ENCODE results near the gene LSM5. TPM values are rescaled to one million over a fixed set of nuclear protein-coding genes. Genes with fewer than 3 reads are reported as not detected.

Gene LSM5
- 10 to 100 TPM in 1 of 2 donors, 1 to 10 TPM in 1; 8.2 to 27.2 TPM for total RNA-seq

DNA sequence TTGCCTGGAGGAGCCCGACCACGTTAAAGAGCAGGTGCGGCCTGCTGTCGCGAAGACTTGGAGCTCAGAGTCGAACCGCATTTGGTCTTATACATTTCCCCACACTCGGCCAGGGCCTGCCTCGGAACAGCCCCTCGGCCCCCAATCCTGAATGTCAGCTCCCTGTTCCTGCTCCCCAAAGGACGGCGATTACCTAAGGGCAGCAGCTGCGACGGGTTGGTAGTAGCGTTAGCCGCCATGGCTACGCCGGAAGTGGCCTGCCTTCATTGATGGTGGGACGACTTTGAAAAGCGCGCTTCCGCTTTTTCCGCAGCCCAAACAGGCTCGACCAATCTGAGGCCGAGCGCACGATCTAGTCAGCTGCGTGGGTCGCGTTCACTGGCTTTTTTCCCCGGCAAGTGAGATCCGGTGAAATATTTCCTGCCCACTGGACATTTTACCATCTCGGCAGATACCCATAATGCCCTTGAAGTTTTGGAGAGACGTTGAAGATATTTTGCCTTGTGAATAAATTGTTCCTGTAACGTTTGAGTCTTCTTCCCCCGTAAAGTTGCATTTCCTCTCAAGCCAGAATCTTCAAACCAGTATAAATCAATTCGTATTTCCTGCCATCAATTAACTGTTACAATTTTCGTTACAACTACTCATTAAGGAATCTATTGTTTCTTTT is at the start of gene LSM5:
Gene LSM5 (minus strand): TSS at position 254 of the 670 bp plus-strand sequence. CDS start 15 bp downstream, at position 239.
- Histone ChIP-seq H3K4me1 (peaks cover 29% of the 10 kb centered on the region), H3K36me3 (replicated peaks in 1 of 2; ENCODE audit: insufficient read depth in 1 of 2, low read depth in 2 of 2) (peaks cover 0 to 5% of the 10 kb centered on the region in 2 donors), H3K27ac (peak within 1 kb of the TSS; percentile 77 to 89 (median 82)), H3K9me3 (no peaks in the 10 kb centered on the region), H3K4me3 (peak within 1 kb of the TSS; percentile 73 to 89), H3K27me3 (no peaks in the 10 kb centered on the region)
- TF ChIP-seq, protein P1, sequence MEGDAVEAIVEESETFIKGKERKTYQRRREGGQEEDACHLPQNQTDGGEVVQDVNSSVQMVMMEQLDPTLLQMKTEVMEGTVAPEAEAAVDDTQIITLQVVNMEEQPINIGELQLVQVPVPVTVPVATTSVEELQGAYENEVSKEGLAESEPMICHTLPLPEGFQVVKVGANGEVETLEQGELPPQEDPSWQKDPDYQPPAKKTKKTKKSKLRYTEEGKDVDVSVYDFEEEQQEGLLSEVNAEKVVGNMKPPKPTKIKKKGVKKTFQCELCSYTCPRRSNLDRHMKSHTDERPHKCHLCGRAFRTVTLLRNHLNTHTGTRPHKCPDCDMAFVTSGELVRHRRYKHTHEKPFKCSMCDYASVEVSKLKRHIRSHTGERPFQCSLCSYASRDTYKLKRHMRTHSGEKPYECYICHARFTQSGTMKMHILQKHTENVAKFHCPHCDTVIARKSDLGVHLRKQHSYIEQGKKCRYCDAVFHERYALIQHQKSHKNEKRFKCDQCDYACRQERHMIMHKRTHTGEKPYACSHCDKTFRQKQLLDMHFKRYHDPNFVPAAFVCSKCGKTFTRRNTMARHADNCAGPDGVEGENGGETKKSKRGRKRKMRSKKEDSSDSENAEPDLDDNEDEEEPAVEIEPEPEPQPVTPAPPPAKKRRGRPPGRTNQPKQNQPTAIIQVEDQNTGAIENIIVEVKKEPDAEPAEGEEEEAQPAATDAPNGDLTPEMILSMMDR (IDR thresholded peaks at IDR 0.05), result no peak
- peak; percentile 11 to 80 (median 66) for TF ChIP-seq POLR2A (IDR thresholded peaks at IDR 0.05)
- ATAC-seq (peak; percentile 85), DNase-seq (peak; percentile 87 to 93 (median 92))
- intact Hi-C loops (cut with DNase I), result no loop called here
- 0% methylated on average over 17 to 38 of the region's 38 CpGs for WGBS, 2 donors

DNA sequence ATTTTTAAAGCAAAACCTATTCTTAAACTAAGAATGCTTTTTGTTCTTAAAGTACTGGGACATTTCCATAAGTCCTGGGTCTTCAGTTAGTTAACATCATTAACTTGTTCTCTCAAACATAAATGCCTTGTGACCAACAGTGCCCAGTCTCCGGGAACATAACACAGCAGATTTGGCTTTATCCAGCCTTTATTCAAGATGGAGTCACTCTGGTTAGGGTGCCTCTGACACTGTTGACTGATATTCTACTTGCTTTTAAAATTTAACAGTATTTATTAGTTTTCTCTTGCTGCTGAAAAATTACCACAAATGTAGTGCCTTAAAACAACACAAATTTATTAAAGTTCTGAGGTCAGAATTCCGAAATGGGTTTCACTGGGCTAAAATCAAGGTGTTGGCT is 49.2 kb upstream of the LSM5 start:
- TF ChIP-seq POLR2A (IDR thresholded peaks at IDR 0.05), result no peak
- TF ChIP-seq, protein P1 (IDR thresholded peaks at IDR 0.05), result no peak
- intact Hi-C loops (cut with DNase I), result no loop called here
- no peaks in the 10 kb centered on the region for H3K9me3 ChIP-seq
- WGBS, 2 donors, result 92 to 93% methylated on average over 2 of the region's 2 CpGs
- H3K4me3 ChIP-seq, result no peak overlapping the region
- H3K4me1 ChIP-seq, result peaks cover 7% of the 10 kb centered on the region
- ATAC-seq, result no peak
- no peaks in the 10 kb centered on the region for H3K27me3 ChIP-seq
- no peak for DNase-seq
- H3K27ac ChIP-seq, result no peak overlapping the region
- peaks cover 0 to 2% of the 10 kb centered on the region in 2 donors for H3K36me3 ChIP-seq (replicated peaks in 1 of 2; ENCODE audit: insufficient read depth in 1 of 2, low read depth in 2 of 2)

DNA sequence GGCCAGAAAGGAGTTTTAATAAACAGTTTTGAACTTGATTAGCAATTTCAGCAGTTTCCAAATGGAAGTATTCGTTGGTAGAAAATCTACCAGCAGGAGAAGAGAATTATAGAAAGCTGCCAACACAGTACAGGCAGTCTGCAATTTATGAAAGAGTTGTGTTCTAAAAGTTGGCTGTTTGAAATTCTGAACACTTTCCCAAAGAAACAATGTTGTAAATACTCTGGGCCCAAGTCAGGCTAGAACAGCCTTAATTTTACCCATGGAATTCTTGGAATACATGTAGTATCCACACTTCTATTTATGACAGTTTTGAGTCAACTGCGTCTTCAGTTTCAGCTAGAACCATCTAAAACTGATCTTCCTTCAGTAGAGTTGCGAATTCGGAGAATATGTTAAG is 47.6 kb upstream of the LSM5 start:
- no peaks in the 10 kb centered on the region for H3K27me3 ChIP-seq
- no peak overlapping the region for H3K4me3 ChIP-seq
- WGBS, 2 donors, result 94% methylated on average over 4 of the region's 4 CpGs
- ATAC-seq (no peak), DNase-seq (no peak)
- intact Hi-C loops (cut with DNase I), result no loop called here
- TF ChIP-seq POLR2A (IDR thresholded peaks at IDR 0.05), result no peak
- TF ChIP-seq, protein P1 (IDR thresholded peaks at IDR 0.05), result no peak
- H3K27ac ChIP-seq, result no peak overlapping the region
- no peaks in the 10 kb centered on the region for H3K36me3 ChIP-seq (replicated peaks in 1 of 2; ENCODE audit: insufficient read depth in 1 of 2, low read depth in 2 of 2)
- no peaks in the 10 kb centered on the region for H3K9me3 ChIP-seq
- peaks cover 16% of the 10 kb centered on the region for H3K4me1 ChIP-seq

DNA sequence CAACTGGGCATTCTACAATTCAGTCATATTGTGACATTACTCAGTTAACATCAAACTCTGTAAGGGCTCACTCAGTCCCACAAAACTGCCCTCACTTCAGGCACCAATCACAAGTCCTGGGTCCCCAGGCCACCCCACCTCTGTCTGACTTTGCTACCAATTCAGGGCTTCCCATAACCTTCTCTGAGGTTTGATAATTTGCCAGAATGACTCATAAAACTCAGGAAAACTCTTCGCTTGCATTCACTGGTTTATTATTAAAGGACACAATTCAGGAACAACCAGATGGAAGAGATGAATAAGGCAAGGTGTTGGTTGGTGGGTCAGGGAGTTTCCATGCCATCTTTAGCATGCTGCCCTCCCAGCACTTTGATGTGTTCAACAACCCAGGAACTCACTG is 46.4 kb upstream of the LSM5 start:
- DNase-seq (no peak), ATAC-seq (no peak)
- H3K27ac ChIP-seq, result no peak overlapping the region
- intact Hi-C loops (cut with DNase I), result no loop called here
- no peak overlapping the region for H3K4me3 ChIP-seq
- TF ChIP-seq, protein P1 (IDR thresholded peaks at IDR 0.05), result no peak
- no peak for TF ChIP-seq POLR2A (IDR thresholded peaks at IDR 0.05)
- no peaks in the 10 kb centered on the region for H3K36me3 ChIP-seq (replicated peaks in 1 of 2; ENCODE audit: insufficient read depth in 1 of 2, low read depth in 2 of 2)
- no peaks in the 10 kb centered on the region for H3K27me3 ChIP-seq
- H3K9me3 ChIP-seq, result no peaks in the 10 kb centered on the region
- WGBS, 2 donors, result 39 to 44% methylated on average over 1 of the region's 1 CpG
- peaks cover 16% of the 10 kb centered on the region for H3K4me1 ChIP-seq

DNA sequence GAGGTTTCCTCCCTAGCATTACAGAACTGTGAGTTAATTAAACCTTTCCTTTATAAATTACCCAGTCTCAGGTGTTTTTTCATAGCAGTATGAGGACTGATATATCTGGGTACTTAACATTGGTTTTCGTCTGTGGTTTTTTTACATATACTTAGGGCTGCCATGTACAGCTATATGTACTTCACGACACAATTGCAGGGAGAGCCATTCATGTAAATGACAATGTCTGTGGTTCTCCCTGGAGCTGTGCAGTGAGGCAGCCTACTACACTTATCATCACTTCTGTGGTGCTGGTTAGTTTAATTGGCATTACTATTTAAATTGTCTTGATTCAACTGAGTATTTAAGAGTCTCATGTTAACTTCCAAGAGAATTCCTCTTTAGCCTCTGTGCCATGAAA is 45.8 kb upstream of the LSM5 start:
- intact Hi-C loops (cut with DNase I), result no loop called here
- DNase-seq, result no peak
- Histone ChIP-seq H3K27me3 (no peaks in the 10 kb centered on the region), H3K4me3 (no peak overlapping the region), H3K4me1 (peaks cover 16% of the 10 kb centered on the region), H3K36me3 (replicated peaks in 1 of 2; ENCODE audit: insufficient read depth in 1 of 2, low read depth in 2 of 2) (no peaks in the 10 kb centered on the region), H3K9me3 (no peaks in the 10 kb centered on the region), H3K27ac (no peak overlapping the region)
- no peak for TF ChIP-seq POLR2A (IDR thresholded peaks at IDR 0.05)
- TF ChIP-seq, protein P1 (IDR thresholded peaks at IDR 0.05), result no peak
- ATAC-seq, result no peak
- 94 to 100% methylated on average over 2 of the region's 2 CpGs for WGBS, 2 donors
